ENCODE data around the gene STYX. TPM values are rescaled to one million over a fixed set of nuclear protein-coding genes. Genes with fewer than 3 reads are reported as not detected.

Gene STYX
- total RNA-seq, 1 donor from 2014 or later = 12.0 TPM

GRCh38 chr14:52781629-52782028 is 51.7 kb downstream of the STYX start:
- Histone ChIP-seq H3K36me3 (ENCODE audit: control insufficient read depth in 3 of 3, insufficient read depth in 3 of 3, low read length in 3 of 3) (peaks cover 0 to 12% (median 9%) of the 10 kb centered on the region in 3 donors), H3K27ac (ENCODE audit: low read depth, low read length) (no peak overlapping the region), H3K4me3 (ENCODE audit: low read length in 3 of 3) (no peak overlapping the region), H3K27me3 (ENCODE audit: control insufficient read depth in 3 of 3, insufficient read depth in 3 of 3, low read length in 3 of 3) (no peaks in the 10 kb centered on the region), H3K9ac (ENCODE audit: low read depth in 1 of 3, low read length in 3 of 3) (no peak overlapping the region), H3K4me1 (ENCODE audit: control insufficient read depth in 3 of 3, insufficient read depth in 3 of 3, low read length in 3 of 3) (no peaks in the 10 kb centered on the region), H3K9me3 (ENCODE audit: control insufficient read depth in 3 of 3, low read length in 3 of 3) (no peaks in the 10 kb centered on the region)

- Histone ChIP-seq H3K9me3 (ENCODE audit: control insufficient read depth in 3 of 3, low read length in 3 of 3) (no peaks in the 10 kb centered on the region), H3K36me3 (ENCODE audit: control insufficient read depth in 3 of 3, insufficient read depth in 3 of 3, low read length in 3 of 3) (peaks cover 0 to 12% (median 7%) of the 10 kb centered on the region in 3 donors), H3K9ac (ENCODE audit: low read depth in 1 of 3, low read length in 3 of 3) (no peak overlapping the region)
Observed at GRCh38 chr14:52783206-52783605, 53.2 kb downstream of the STYX start.

GRCh38 chr14:52786887-52787286 is 56.9 kb downstream of the STYX start:
- Histone ChIP-seq H3K4me3 (ENCODE audit: low read length in 3 of 3) (no peak overlapping the region), H3K9ac (ENCODE audit: low read depth in 1 of 3, low read length in 3 of 3) (no peak overlapping the region), H3K36me3 (ENCODE audit: control insufficient read depth in 3 of 3, insufficient read depth in 3 of 3, low read length in 3 of 3) (no peaks in the 10 kb centered on the region), H3K9me3 (ENCODE audit: control insufficient read depth in 3 of 3, low read length in 3 of 3) (no peaks in the 10 kb centered on the region), H3K27me3 (ENCODE audit: control insufficient read depth in 3 of 3, insufficient read depth in 3 of 3, low read length in 3 of 3) (no peaks in the 10 kb centered on the region), H3K4me1 (ENCODE audit: control insufficient read depth in 3 of 3, insufficient read depth in 3 of 3, low read length in 3 of 3) (peaks cover 6 to 11% (median 8%) of the 10 kb centered on the region in 3 donors), H3K27ac (ENCODE audit: low read depth, low read length) (no peak overlapping the region)

More at GRCh38 chr14:52783206-52783605, 53.2 kb downstream of the STYX start:
- Histone ChIP-seq H3K27ac (ENCODE audit: low read depth, low read length) (no peak overlapping the region), H3K4me3 (ENCODE audit: low read length in 3 of 3) (no peak overlapping the region), H3K27me3 (ENCODE audit: control insufficient read depth in 3 of 3, insufficient read depth in 3 of 3, low read length in 3 of 3) (no peaks in the 10 kb centered on the region), H3K4me1 (ENCODE audit: control insufficient read depth in 3 of 3, insufficient read depth in 3 of 3, low read length in 3 of 3) (no peaks in the 10 kb centered on the region)

DNA sequence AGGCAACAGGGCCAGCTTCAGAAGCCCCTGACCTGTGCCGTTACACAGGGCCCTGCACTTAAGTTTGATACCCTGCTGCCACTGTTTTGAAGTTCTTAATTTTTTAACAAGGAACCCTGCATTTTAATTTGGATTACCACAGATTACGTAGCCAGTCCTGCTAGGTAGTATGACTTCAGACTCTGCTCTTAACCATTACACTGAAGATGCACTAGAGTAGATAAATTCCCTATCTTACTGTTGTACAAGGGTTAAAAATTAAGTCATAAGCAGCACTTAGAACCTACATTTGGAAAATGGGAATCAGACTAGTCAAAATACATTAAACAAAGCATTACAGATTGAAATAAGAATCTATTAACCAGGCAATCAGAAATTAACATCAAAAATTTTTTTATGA is 59.2 kb downstream of the STYX start:
- H3K4me3 ChIP-seq (ENCODE audit: low read length in 3 of 3) = no peak overlapping the region
- no peaks in the 10 kb centered on the region for H3K9me3 ChIP-seq (ENCODE audit: control insufficient read depth in 3 of 3, low read length in 3 of 3)
- H3K27me3 ChIP-seq (ENCODE audit: control insufficient read depth in 3 of 3, insufficient read depth in 3 of 3, low read length in 3 of 3) = no peaks in the 10 kb centered on the region
- peaks cover 6 to 15% (median 8%) of the 10 kb centered on the region in 3 donors for H3K4me1 ChIP-seq (ENCODE audit: control insufficient read depth in 3 of 3, insufficient read depth in 3 of 3, low read length in 3 of 3)
- H3K27ac ChIP-seq (ENCODE audit: low read depth, low read length) = no peak overlapping the region
- H3K36me3 ChIP-seq (ENCODE audit: control insufficient read depth in 3 of 3, insufficient read depth in 3 of 3, low read length in 3 of 3) = no peaks in the 10 kb centered on the region
- no peak overlapping the region for H3K9ac ChIP-seq (ENCODE audit: low read depth in 1 of 3, low read length in 3 of 3)

DNA sequence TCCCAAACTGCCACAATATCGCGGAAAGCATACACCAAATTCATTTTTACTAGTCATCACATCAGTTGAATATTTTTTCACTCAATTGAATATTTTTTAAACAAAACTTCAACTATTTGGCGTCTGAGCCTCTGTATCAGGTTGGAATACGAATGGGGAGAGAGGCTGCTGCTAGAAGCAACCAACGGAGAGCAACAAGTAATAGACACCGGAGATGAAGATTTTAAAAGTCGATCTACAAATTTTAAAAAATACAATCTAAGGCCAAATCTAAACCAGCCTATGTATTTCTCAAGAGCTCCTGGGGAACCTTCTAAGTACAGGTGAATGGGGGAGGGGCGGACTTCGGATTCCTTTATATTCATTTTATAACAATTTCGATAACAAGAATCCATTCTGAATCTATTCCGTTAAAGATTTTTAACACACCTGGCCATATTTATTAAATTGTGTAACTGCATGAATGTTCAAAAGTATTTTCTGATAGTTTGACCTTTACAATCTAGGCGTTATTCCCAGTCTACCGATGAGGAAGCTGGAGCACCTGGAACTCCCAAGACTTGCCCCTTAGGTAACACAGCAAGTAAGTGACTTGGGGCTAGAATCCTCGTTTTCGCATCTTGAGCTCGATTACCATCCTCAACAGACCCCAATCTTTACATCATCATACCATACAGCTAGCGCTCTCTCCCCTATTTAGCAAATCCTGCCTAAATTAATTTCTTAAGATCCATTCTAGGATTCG is 60.2 kb downstream of the STYX start:
- H3K27ac ChIP-seq (ENCODE audit: low read depth, low read length) = peak overlapping the region; percentile 86
- H3K9me3 ChIP-seq (ENCODE audit: control insufficient read depth in 3 of 3, low read length in 3 of 3) = no peaks in the 10 kb centered on the region
- H3K9ac ChIP-seq (ENCODE audit: low read depth in 1 of 3, low read length in 3 of 3) = peak overlapping the region in 2 of 3 donors; percentile 78 to 79
- H3K27me3 ChIP-seq (ENCODE audit: control insufficient read depth in 3 of 3, insufficient read depth in 3 of 3, low read length in 3 of 3) = no peaks in the 10 kb centered on the region
- peak overlapping the region; percentile 83 to 92 (median 84) for H3K4me3 ChIP-seq (ENCODE audit: low read length in 3 of 3)
- H3K36me3 ChIP-seq (ENCODE audit: control insufficient read depth in 3 of 3, insufficient read depth in 3 of 3, low read length in 3 of 3) = no peaks in the 10 kb centered on the region
- H3K4me1 ChIP-seq (ENCODE audit: control insufficient read depth in 3 of 3, insufficient read depth in 3 of 3, low read length in 3 of 3) = peaks cover 6 to 15% (median 8%) of the 10 kb centered on the region in 3 donors

GRCh38 chr14:52790756-52791222 is 60.8 kb downstream of the STYX start:
- Histone ChIP-seq H3K36me3 (ENCODE audit: control insufficient read depth in 3 of 3, insufficient read depth in 3 of 3, low read length in 3 of 3) (no peaks in the 10 kb centered on the region), H3K27ac (ENCODE audit: low read depth, low read length) (peak overlapping the region; percentile 86), H3K9me3 (ENCODE audit: control insufficient read depth in 3 of 3, low read length in 3 of 3) (no peaks in the 10 kb centered on the region), H3K4me3 (ENCODE audit: low read length in 3 of 3) (peak overlapping the region; percentile 83 to 92 (median 84)), H3K9ac (ENCODE audit: low read depth in 1 of 3, low read length in 3 of 3) (peak overlapping the region; percentile 78 to 79 (median 79)), H3K4me1 (ENCODE audit: control insufficient read depth in 3 of 3, insufficient read depth in 3 of 3, low read length in 3 of 3) (peaks cover 6 to 15% (median 8%) of the 10 kb centered on the region in 3 donors), H3K27me3 (ENCODE audit: control insufficient read depth in 3 of 3, insufficient read depth in 3 of 3, low read length in 3 of 3) (no peaks in the 10 kb centered on the region)

- H3K27ac ChIP-seq (ENCODE audit: low read depth, low read length) = peak within 1 kb of the TSS; percentile 86
- H3K4me3 ChIP-seq (ENCODE audit: low read length in 3 of 3) = peak within 1 kb of the TSS; percentile 83 to 92 (median 84)
- H3K4me1 ChIP-seq (ENCODE audit: control insufficient read depth in 3 of 3, insufficient read depth in 3 of 3, low read length in 3 of 3) = peaks cover 6 to 15% (median 8%) of the 10 kb centered on the region in 3 donors
- no peaks in the 10 kb centered on the region for H3K27me3 ChIP-seq (ENCODE audit: control insufficient read depth in 3 of 3, insufficient read depth in 3 of 3, low read length in 3 of 3)
- no peaks in the 10 kb centered on the region for H3K9me3 ChIP-seq (ENCODE audit: control insufficient read depth in 3 of 3, low read length in 3 of 3)
- no peaks in the 10 kb centered on the region for H3K36me3 ChIP-seq (ENCODE audit: control insufficient read depth in 3 of 3, insufficient read depth in 3 of 3, low read length in 3 of 3)
- H3K9ac ChIP-seq (ENCODE audit: low read depth in 1 of 3, low read length in 3 of 3) = peak within 1 kb of the TSS; percentile 78 to 79 (median 79)
Observed at GRCh38 chr14:52791223-52792096, 61.5 kb downstream of the STYX start, which contains the start of gene GNPNAT1. GNPNAT1 (minus strand) TSS chr14:52791607; CDS start chr14:52784650, 6,957 bp downstream.

- Histone ChIP-seq H3K27me3 (ENCODE audit: control insufficient read depth in 3 of 3, insufficient read depth in 3 of 3, low read length in 3 of 3) (no peaks in the 10 kb centered on the region), H3K36me3 (ENCODE audit: control insufficient read depth in 3 of 3, insufficient read depth in 3 of 3, low read length in 3 of 3) (no peaks in the 10 kb centered on the region), H3K9me3 (ENCODE audit: control insufficient read depth in 3 of 3, low read length in 3 of 3) (no peaks in the 10 kb centered on the region), H3K4me1 (ENCODE audit: control insufficient read depth in 3 of 3, insufficient read depth in 3 of 3, low read length in 3 of 3) (peaks cover 6 to 15% (median 8%) of the 10 kb centered on the region in 3 donors), H3K27ac (ENCODE audit: low read depth, low read length) (peak overlapping the region; percentile 86), H3K4me3 (ENCODE audit: low read length in 3 of 3) (peak overlapping the region; percentile 76 to 92 (median 79)), H3K9ac (ENCODE audit: low read depth in 1 of 3, low read length in 3 of 3) (peak overlapping the region; percentile 68 to 75 (median 74))
Observed at GRCh38 chr14:52792097-52792415, 62.1 kb downstream of the STYX start.

GRCh38 chr14:52793061-52793460 is 63.1 kb downstream of the STYX start:
- no peaks in the 10 kb centered on the region for H3K27me3 ChIP-seq (ENCODE audit: control insufficient read depth in 3 of 3, insufficient read depth in 3 of 3, low read length in 3 of 3)
- H3K4me1 ChIP-seq (ENCODE audit: control insufficient read depth in 3 of 3, insufficient read depth in 3 of 3, low read length in 3 of 3) = peaks cover 6 to 15% (median 8%) of the 10 kb centered on the region in 3 donors
- no peaks in the 10 kb centered on the region for H3K9me3 ChIP-seq (ENCODE audit: control insufficient read depth in 3 of 3, low read length in 3 of 3)
- H3K9ac ChIP-seq (ENCODE audit: low read depth in 1 of 3, low read length in 3 of 3) = no peak overlapping the region
- no peaks in the 10 kb centered on the region for H3K36me3 ChIP-seq (ENCODE audit: control insufficient read depth in 3 of 3, insufficient read depth in 3 of 3, low read length in 3 of 3)
- no peak overlapping the region for H3K27ac ChIP-seq (ENCODE audit: low read depth, low read length)
- H3K4me3 ChIP-seq (ENCODE audit: low read length in 3 of 3) = no peak overlapping the region

Data from skeletal muscle tissue (tissue), 4 donors.